ENCODE results near the gene VRK3.

The VRK3 gene

DNA sequence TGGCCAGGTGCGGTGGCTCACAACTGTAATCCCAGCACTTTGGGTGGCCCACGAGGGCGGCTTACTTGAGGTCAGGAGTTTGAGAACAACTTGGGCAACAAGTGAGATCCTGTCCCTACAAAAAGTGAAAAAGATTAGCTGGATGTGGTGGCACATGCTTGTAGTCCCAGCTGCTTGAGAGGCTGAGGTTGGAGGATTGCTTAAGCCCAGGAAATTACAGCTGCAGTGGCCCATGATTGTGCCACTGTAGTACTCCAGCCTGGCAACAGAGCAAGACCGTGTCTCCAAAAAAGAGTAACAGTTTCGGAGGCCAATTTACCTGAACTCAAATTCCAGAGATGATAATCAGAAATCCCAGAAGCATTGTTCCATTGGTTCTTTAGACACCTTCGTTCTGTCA lies 5.1 kb upstream of the VRK3 start:
- no peak for DNase-seq

DNA sequence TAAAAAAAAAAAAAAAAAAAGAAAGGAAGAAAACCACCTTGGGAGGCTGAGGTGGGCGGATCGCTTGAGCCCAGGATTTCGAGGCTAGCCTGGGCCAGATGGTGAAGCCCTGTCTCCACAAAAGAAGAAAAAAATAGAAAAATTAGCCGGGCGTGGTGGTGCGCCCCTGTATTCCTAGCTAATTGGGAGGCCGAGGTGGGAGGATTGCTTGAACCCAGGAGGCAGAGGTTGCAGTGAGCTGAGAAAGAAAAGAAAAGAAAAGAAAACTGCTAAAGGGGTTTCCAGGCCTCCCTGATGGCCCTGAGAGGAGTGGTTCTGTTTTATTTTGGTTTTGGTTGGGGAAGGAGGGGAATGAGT lies 1.4 kb upstream of the VRK3 start:
- no peak for DNase-seq

DNA sequence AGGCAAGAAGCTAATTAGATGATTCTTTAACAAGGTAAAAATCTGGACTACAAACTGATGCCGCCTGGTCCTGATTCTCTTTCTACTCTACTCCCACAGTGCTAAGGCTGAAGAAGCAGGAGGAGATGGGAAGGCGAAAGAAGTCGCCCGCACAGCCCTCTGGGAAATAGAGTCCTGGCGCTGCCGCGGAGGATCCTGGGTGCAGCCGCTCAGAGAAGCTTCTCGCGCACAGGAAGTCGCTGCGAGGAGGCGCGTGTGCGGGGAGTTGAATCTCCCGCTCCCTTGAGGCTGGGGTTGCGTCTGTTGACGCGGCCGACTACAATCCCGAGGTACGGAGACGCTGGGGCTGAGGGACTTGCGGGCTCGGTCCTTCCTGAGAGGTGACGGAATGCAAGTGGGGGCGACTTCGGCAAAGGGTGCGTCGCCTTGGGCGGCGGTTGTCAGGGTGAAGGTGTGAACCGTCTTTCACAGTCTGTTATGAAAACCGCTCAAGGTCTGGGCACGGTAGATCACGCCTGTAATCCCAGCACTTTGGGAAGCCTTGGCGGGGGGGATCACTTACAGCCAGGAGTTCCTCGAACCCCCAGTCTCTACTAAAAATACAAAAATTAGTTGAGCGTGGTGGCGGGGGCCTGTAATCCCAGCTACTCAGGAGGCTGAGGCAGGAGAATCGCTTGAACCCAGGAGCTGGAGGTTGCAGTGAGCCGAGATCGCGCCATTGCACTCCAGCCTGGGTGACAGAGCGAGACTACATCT lies 800 bp upstream of the VRK3 start, which contains the start of gene ZNF473:
Gene ZNF473 (plus strand): TSS at position 212 of the 756 bp plus-strand sequence. CDS start 5,078 bp downstream, outside the sequence.
- DNase-seq, result peak; percentile 95

DNA sequence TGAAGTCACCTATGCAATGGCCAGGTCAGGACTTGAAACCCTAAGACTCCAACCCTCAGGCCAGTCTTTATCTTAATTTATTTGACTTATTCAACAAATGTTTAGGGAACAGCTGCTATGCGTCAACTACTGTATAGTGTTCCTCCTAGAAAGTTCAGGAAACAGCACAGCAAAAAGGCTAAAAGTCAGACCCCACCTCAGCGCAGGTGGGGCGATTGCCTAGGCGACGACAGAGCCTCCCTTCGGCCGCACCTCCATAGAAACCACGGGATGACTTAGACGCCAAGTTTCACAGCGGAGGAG lies 502 bp downstream of the VRK3 start:
- DNase-seq, result peak; percentile 11

DNA sequence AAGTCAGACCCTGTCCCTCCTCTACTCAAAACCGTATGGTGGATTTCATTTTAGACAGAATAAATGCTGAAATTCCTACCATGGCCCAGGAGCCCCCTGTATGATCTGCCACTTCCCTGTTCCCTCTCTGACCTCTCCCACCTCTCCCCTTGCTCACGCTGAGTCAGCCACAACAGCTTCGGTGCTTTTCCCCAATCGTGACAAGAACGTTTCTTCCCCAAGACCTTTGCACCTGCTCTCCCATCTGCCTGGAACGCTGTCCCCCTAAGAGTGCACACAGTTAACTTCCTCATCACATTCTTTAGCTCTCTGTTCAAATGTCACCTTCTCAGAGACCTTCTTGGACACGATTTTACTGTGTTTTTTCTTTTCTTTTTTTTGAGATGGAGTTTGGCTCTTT lies 2.3 kb downstream of the VRK3 start:
- DNase-seq, result no peak

DNA sequence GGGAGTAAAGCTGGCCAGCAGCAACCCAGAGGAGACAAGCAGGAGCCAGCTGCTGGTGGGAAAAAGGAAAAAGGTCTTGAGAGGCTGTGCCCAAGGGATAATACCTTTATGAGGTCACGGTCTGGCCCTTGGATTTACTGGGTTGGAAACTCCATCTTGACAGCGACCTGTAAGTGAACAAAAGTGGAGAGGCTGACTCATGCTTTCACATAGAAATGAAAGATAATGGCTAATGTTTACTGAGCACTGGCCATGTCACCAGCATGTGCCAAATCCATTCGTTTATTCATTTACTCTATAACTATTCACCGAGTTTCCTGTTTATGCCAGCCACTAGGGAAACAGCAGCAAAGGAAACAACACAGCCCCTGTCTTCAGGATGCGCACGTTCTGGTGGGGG lies 4.7 kb downstream of the VRK3 start:
- DNase-seq, result no peak

DNA sequence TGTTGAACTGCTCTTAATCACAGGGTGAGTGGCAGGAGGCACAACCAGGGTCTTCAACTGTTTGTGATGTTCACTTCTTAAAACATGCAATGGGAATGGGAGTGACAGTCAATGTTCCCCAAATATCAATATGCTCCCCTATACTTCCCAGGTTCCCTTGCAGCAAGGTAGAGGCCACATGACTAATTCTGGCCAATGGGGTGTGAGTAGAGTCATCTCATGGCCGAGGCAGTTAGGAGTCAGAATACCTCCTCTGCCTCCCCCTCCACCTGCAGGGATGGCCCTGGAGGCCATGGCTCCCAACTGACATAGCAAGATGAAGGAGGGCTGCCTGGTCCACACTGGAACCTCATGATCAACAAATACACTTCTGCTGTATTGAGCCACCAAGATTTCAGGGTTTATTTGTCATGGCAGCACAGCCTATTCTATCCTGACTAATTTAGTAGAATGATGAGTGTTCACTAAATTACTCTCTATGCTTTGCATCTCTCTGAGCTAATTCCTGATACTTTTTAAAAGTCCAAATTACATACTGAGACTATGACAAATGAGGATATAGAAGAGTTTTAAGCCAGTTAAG lies 8.9 kb downstream of the VRK3 start:
- no peak for DNase-seq

DNA sequence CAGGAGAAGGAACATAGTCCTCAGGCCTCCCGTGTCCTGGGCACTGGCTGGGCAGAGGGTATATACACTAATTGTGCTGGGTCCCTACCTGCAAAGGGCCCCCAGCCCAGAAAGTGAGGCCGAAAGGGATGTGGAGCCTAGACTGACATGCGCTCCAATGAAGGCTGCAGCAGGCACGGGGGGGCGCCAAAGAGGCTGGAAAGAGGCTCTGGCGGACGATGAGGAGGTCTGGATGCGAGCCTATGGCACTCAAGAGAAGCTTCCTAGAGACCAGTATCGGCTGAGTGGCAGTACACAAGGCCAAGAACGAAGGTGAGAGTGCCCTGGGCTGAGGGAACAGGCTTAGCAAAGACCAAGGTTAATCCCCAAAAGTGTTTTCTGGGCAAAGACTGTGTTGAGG lies 16.6 kb downstream of the VRK3 start:
- DNase-seq, result no peak

DNA sequence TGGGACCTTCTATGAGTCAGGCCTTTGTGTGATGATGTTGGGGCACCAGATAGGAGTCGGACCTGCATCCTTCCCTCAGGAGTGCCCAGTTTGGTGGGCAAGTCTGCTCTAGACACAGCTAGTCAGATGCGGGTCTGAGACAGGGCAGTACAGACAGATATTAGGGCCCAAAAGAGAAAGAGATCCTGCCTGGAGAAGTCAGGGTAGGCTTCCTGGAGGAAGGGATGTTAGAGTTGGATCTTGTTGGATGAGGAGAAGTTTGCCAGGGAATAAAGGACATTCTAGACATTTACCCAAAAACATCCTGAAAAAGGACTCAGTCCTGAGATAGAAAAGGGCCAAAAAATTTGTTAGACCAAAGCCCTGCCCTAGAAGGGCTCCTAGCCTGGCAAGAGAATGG lies 17.2 kb downstream of the VRK3 start:
- no peak for DNase-seq

DNA sequence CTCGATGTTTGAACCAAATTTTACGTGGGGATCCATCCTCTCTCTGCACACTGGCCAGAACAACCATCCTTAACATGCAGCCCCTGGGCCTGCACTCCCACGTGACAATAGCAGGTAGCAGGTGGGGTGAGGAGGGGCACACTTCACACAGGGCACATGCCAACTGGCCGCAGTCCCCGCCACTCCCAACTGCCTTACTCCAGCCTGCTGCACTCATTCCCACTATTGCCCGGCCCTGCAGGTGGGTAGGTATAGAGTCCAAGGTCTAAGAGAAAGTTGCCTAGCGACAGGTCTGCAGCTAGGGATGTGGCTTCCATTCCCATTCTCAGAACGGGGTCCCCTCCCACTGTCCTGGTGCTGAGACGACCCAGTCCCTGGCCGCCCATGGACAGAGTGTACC lies 18.0 kb downstream of the VRK3 start:
- DNase-seq, result no peak

DNA sequence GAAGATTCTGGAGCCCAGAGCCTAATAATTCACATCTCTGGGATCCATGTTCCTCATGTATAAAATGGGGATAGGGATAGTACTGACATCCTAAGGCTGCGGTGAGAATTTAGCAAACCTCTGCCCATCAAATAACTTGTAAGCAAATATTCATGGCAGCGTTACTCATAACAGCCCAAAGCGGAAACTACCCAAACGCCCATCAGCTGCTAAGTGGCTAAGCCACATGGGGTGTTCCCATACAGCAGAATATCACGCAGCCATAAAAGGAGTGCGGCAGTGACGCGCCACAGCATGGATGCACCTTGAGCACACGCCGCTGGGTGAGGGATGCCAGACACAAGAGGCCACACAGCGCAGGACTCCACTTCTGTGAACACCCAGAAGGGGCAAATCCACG lies 19.7 kb downstream of the VRK3 start:
- no peak for DNase-seq

DNA sequence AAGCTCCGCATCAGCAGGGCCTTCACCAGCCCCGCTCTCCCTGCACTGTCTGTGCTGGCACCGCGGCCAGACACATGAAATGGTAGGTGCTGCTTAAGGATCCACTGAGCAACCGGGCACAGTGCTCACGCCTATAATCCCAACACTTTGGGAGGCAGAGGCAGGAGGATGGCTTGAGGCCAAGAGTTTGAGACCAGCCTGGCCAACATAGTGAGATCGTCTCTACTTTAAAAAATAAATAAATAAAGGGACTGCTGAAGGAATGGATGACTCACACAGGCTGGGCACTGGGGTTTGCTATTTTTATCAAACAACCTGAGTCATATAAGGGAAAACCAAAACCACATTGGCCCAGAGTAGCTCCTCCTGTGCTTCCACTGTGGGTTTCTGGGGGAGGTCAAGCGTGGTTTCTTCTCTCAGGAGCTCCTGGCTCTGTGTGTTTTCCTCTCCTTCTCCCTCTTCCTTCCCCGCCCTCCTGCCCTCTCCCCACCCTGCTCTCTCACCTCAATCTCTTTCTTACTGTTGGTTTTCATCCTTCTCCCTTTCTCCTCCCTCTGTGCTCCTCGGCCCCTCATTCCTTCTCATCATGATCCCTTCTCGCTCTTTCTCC lies 21.3 kb downstream of the VRK3 start:
- no peak for DNase-seq

DNA sequence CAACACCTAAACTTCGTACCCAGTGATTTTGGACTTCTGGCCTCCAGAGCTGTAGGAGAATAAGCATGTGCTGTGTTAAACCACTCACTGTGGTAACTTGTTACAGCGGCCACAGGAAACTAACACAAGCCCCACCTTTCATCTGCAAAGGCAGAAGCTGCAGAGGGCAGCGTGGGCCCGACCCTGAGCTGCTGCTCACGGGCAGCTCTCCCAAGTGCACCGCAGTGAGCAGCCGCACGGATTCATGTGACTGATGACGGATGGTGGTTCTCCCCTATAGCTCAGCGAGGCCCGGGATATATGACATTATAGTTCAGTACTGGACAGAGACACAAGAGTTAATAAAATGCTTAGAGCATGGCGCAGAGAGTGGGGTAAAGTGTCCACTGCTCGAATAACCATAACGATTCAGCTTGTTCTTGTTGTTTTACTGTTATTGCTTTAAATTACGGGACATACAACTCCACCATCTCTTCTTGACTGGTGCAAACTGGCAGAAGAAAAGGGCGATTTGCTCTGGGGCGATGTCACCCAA lies 21.9 kb downstream of the VRK3 start:
- DNase-seq, result no peak

DNA sequence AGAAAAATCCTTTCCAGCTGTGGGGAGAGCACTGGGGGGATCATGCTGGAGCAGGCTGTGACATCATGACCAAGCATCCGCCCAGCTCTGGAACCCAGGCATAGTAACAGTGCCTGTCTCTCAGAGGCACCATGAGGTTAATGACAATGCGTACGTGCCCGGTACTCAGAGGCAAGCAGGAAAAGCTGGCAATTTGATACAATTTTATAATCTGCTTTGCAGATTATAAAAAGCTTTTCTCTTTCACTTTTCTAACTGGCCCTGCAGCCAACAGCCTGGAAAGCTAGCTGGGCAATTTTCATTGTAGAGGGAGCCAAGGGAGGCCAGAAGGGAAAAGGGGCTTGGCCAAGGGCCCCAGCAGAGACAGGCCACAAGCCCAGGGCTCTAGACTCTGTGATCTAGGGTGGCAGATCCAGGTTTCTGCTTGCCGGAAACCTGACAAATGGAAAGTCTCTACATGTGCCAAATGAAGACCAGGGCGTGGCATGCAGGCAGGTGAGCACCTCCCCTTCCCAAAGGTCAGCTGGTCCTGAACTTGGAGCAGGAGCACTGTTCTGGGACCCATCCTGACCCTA lies 22.7 kb downstream of the VRK3 start:
- DNase-seq, result no peak

DNA sequence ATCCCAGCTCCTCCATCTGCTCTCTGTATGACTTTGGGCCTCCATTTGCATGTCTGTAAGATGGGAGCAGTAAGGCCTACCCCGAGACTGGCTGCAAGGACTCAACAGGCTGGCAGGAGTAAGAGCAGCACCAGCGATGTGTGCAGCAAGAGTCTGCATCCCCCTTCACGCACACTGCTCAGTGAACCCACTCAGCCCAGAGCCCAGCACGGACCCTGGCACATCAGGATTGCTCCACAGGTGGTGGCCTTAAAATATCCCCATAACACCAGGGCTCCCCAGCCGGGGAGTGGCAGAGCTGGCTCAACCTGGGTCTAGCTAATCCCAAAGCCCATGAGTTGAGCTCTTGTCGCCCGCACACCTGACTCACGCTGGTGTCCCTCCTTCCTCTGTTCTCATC lies 23.4 kb downstream of the VRK3 start:
- no peak for DNase-seq

DNA sequence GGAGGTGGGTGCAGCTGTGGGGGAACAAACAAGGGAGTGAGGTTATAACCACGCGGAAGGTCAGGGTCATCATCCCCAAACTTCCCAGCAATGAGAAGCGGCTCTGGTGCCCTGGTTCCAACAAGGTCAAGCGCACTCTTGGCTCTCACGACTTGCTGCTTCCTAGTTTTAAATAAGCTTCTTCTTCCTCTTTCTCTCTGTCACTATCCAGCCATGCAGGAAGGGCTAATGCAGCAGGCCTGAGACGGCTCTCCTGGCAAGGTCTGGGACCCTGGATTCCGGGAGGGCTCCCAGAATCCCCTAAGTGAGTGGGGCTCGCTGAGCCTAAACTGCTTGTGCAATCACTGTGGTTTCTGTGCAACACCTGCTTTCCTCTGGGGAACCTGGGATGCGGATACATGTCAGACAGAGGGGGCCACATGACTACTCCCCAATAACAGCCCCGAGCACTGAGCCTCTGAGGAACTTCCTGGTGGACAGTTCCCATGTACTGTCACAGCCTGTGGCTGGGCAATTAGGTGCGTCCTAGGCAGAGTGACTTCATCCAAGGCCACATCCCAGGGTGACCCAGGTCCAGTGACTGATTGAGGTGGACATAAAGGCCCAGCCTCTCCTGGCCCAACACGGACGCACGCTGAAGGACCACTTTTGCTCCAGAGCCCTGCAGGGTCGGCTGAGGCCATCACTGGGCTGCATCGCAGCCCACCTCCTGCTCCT lies 24.2 kb downstream of the VRK3 start:
- no peak for DNase-seq

DNA sequence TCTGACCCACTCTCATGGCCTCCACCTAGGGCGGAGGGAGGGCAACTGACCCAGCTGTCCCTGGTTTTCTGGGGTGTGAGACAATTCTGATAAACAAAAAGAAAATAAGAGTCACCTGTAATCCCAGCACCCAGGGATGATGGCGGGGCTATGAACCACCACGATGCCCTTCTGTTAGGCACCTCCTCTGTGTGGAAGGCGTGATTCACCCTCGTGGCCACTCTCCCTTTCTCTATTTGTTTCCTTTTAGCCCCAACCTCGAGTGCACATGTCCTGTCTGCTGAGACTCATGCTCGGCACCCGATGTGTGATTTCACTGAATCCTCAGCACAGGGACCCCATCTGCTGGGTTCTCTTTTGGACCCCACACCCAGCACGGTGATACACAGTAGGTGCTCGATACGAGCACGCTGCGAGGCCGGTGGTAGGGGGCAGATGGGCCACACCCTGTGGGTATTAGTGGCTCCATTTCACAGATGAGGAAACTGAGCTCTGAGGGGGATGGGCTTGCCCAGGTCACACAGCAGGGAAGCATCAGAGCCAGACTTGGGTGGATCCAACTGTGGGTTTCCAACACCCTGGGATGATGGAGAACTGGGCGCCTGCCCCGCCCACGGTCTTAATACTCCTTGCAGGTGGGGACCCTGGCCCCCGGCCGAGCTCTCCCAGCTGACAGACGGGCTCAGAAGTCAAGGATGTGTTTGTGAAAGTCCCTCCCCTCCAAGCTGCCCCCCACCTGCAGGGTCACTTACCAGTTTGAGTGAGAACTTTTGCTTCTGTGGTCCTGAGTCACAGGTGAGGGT lies 24.9 kb downstream of the VRK3 start:
- DNase-seq, result no peak

DNA sequence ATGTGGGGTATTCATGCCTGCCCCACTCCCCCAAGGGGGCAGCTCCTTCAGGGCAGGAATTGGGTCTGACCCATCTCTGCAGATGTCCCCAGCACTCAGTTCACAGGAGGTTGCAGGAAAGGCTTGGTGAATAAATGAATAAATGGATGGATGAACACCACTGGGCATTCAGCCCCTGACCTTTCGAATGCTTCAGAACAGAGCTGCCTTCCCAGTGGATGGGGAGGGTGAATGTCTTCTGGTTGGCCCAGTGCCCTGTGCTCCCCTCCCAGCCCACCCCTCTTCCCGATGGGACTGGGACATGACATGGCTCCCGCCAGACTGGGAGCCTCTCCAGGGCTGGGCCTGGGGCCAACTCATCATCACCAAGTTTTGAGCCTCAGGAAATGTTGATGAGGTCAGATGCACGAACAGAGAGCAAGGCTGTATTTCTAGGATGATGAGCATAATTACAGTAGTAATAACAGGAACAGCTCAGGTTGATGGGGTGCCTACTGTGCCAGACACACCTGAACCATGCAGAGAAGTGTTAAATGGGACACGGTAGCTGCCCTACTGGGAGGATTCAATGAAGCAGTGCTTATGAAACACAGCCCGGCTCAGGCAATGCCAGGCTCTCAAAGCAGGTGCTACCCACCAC lies 25.7 kb downstream of the VRK3 start:
- peak; percentile 26 for DNase-seq

DNA sequence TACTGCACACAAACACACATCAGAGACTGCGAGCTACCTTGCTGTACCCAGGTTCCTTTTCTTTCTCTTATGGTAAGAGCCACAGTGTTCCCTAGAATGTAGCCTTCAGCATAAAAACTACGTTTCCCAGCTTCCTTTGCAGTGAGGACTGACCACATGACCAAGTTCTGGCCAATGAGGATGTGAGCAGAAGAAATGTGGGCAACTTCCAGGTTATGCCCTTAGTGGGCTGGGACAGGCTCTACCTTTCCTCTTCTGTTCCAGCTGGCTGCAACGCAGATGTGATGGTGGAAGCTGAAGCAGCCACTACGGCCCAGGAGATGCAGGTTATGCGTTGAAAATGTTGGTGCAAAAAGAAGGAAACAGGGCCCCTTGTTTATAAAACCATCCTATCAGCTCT lies 27.5 kb downstream of the VRK3 start:
- DNase-seq, result no peak

DNA sequence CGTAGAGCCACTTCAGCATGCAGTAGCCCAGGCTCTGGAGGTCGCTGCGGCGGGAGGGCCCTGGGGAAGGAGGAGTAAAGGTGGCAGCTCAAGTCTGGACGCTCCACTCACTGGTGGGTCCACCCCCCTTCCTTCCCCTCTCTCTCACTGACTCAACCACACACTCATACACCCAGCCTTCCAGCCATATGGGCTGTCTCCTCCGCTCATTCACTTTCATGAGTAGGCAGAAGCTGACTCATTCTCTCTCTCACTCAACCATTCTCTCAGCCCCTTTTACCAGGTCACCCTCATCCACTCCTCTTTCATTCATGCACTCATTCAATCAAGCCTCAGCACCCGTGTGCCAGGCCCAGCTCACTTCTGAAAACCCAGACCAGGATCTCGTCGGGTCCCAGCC lies 36.7 kb downstream of the VRK3 start:
- DNase-seq, result no peak

DNA sequence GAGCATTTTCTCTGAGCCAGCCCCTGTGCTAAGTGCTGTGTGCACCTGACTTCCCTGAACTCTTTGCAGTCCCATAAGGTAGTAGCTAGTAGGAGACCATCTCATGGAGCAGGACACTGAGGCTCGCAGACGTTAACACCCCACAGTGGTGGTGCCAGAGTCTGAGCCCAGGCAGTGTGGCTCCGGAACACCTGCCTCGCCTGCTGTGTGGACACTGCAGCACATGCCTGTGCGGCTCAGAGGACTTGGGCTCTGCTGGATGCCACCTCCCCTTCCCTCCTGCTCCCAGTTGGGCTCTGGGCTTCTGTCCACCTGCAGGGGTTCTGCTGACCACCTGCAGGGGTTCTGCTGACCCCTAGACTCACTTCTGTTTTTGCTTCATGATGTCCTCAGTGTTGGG lies 37.2 kb downstream of the VRK3 start:
- no peak for DNase-seq

DNA sequence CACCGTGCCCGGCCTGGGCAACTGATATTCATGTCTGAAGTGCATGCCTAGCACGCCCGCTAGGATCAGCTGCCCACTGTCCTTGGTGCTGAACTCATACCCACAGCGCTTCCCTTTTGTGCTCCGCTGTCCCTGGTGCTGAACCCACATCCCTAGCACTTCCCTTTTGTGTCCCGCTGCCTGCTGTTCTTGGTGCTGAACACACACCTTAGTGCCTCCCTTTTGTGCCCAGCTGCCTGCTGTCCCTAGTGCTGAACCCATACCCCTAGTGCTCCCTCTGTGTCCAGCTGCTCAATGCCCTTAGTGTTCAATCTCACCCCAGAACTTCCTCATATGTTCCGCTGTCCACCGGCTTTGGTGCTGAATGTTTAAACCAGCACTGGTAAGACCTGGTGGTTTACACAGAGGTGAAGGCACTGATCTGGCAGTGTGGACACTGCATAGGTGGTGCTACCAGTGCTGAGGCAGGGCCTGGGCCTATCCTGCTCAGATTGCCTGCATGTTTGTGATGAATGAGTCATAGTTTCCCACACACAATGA lies 37.9 kb downstream of the VRK3 start:
- DNase-seq, result no peak

Measured in COR-L47 (cell line).